Gastroesophageal sphincter (tissue), 4 donors: ENCODE data around the gene GPX4. TPM values are rescaled to one million over a fixed set of nuclear protein-coding genes. Genes with fewer than 3 reads are reported as not detected.

ENCODE experiments used
- ATAC-seq: fragments of 150-250 bp; one replicate; pipeline ENCODE4 v1.9.1; 2016; ENCODE audit warnings: mild to moderate bottlenecking, moderate library complexity
- H3K27ac ChIP-seq, 4 donors: fragments of 200-600 bp; sonication (generic) in 3 of 4; 1 replicate in 3 of 4; 2 replicates in 1 of 4; pipeline ENCODE4 v1.5.1; 2016 to 2019
- H3K27me3 ChIP-seq: fragments of 200-600 bp; sonication (generic); one replicate; pipeline ENCODE4 v1.5.1; 2019
- H3K36me3 ChIP-seq, 2 donors: fragments of 200-600 bp; sonication (generic); one replicate each; pipeline ENCODE4 v1.5.1; 2019; ENCODE audit warnings: control low read depth in 1 of 2
- H3K4me1 ChIP-seq, 3 donors: fragments of 200-600 bp; sonication (generic); 1 replicate in 2 of 3; 2 replicates in 1 of 3; pipeline ENCODE4 v1.5.1; 2016 to 2019; ENCODE audit warnings: control low read depth in 2 of 3
- H3K4me3 ChIP-seq, 2 donors: fragments of 200-600 bp; sonication (generic); one replicate each; pipeline ENCODE4 v1.5.1; 2019; ENCODE audit warnings: mild to moderate bottlenecking in 1 of 2, moderate library complexity in 1 of 2
- H3K9me3 ChIP-seq, 3 donors: fragments of 200-600 bp; sonication (generic); one replicate each; pipeline ENCODE4 v1.5.1; 2017 to 2019; ENCODE audit warnings: control low read depth in 2 of 3
- CTCF ChIP-seq, 4 experiments: fragments of 200-600 bp in 2 of 4; fragments of 450-650 bp in 2 of 4; sonication (generic) in 1 of 4; IDR thresholded peaks; one replicate each; pipeline ENCODE4 v1.5.1; 2017 to 2019; ENCODE audit warnings: antibody characterized with exemption in 4 of 4, mild to moderate bottlenecking in 2 of 4, moderate library complexity in 2 of 4
- EP300 ChIP-seq: sonication (generic); formaldehyde crosslinking; IDR thresholded peaks from one replicate; pipeline ENCODE4 v1.6.1; 2017; ENCODE audit warnings: antibody characterized with exemption, mild to moderate bottlenecking
- POLR2A ChIP-seq, 2 donors: fragments of 450-650 bp; IDR thresholded peaks; one replicate each; pipeline ENCODE4 v1.6.1; 2017; ENCODE audit warnings: antibody characterized with exemption in 2 of 2, mild to moderate bottlenecking in 2 of 2, moderate library complexity in 1 of 2
- POLR2AphosphoS5 ChIP-seq: sonication (generic); formaldehyde crosslinking; IDR thresholded peaks from one replicate; pipeline ENCODE4 v1.6.1; 2017; ENCODE audit warnings: antibody characterized with exemption
- WGBS, 2 donors: methylation state at CpG; one replicate each; pipeline ENCODE4 v1.1.5; 2018; ENCODE audit warnings: low coverage in 1 of 2; 5-methylcytosine and 5-hydroxymethylcytosine counted together
- total RNA-seq, 4 donors: library from RNA; depleted of rRNA; stranded (reverse); fragments of >200 nt; gene quantifications; one replicate each; pipeline ENCODE4 v1.1.0, GENCODE V29; 2016

The GPX4 gene
- total RNA-seq, 4 donors from 2014 or later, result 311 to 452 (median 349) TPM

- Histone ChIP-seq H3K9me3 (no peaks in the 10 kb centered on the region), H3K27me3 (no peaks in the 10 kb centered on the region), H3K4me1 (peaks cover 0 to 23% (median 8%) of the 10 kb centered on the region in 3 donors), H3K27ac (no peak overlapping the region), H3K4me3 (no peak overlapping the region), H3K36me3 (peaks cover 0 to 88% of the 10 kb centered on the region in 2 donors)
- WGBS, 2 donors, result 81 to 83% methylated on average over 1 to 8 of the region's 38 CpGs
- ATAC-seq, result no peak
- TF ChIP-seq EP300 (no peak), CTCF (IDR thresholded peaks at IDR 0.05) (no peak), POLR2AphosphoS5 (no peak), POLR2A (IDR thresholded peaks at IDR 0.05) (no peak)
These were observed 43.3 kb downstream of the GPX4 start for GRCh38 chr19:1146858-1147780.

GRCh38 chr19:1147934-1148549 lies 44.2 kb downstream of the GPX4 start:
- no peak overlapping the region for H3K4me3 ChIP-seq
- no peaks in the 10 kb centered on the region for H3K9me3 ChIP-seq
- no peak overlapping the region for H3K27ac ChIP-seq
- H3K36me3 ChIP-seq, result peaks cover 0 to 88% of the 10 kb centered on the region in 2 donors
- TF ChIP-seq CTCF (IDR thresholded peaks at IDR 0.05) (no peak), POLR2A (IDR thresholded peaks at IDR 0.05) (no peak), POLR2AphosphoS5 (no peak), EP300 (no peak)
- H3K4me1 ChIP-seq, result peaks cover 0 to 31% (median 14%) of the 10 kb centered on the region in 3 donors
- no peaks in the 10 kb centered on the region for H3K27me3 ChIP-seq
- no peak for ATAC-seq
- no CpG with 5 or more reads among the region's 15 CpGs for WGBS, 2 donors

DNA sequence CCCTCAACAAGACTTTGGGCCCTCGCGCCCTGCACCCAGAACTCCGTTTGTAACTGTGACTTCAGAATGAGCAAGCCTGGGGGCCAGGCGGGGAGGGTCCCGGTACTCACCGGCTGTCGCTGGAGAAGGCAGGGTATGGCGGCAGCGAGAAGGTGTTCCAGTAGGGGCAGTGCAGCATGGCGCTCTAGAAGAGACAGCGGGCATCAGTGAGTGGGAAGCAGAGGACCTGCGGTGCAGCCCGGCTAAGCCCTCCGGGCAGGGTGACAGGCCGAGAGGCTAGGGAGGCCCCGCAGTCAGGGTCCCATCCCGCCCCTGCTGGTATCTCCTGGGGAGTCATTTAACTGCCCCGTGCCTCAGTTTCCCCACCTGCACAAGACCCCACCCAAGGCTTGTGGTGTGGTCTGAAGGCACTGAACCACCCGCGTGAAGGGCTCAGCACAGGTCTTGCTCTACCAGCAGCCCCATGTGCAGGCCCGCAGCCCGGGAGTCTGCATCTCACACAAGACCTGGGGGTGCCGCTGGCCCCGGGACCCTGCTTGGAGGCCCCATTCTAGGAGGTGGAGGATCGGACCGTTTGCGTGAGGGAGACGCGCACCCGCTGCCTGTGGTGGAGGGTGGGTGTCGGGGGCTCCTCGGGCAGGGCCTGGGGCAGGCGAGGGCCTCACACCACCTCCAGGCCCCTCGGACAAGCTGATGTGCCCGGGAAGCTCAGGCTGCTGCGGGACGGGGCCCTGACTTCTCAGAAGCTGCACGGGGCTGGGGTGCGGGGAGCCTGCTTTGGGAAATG lies 45.7 kb downstream of the GPX4 start:
- Histone ChIP-seq H3K4me3 (no peak overlapping the region), H3K27ac (no peak overlapping the region), H3K9me3 (no peaks in the 10 kb centered on the region), H3K4me1 (peaks cover 0 to 44% (median 21%) of the 10 kb centered on the region in 3 donors), H3K36me3 (peaks cover 0 to 88% of the 10 kb centered on the region in 2 donors), H3K27me3 (no peaks in the 10 kb centered on the region)
- no peak for ATAC-seq
- whole genome bisulfite sequencing, 2 donors, result 100% methylated on average over 1 of the region's 39 CpGs; no CpG with 5 or more reads in 1 of the 2 donors
- TF ChIP-seq POLR2A (IDR thresholded peaks at IDR 0.05) (no peak), EP300 (no peak), POLR2AphosphoS5 (no peak), CTCF (IDR thresholded peaks at IDR 0.05) (no peak)

DNA sequence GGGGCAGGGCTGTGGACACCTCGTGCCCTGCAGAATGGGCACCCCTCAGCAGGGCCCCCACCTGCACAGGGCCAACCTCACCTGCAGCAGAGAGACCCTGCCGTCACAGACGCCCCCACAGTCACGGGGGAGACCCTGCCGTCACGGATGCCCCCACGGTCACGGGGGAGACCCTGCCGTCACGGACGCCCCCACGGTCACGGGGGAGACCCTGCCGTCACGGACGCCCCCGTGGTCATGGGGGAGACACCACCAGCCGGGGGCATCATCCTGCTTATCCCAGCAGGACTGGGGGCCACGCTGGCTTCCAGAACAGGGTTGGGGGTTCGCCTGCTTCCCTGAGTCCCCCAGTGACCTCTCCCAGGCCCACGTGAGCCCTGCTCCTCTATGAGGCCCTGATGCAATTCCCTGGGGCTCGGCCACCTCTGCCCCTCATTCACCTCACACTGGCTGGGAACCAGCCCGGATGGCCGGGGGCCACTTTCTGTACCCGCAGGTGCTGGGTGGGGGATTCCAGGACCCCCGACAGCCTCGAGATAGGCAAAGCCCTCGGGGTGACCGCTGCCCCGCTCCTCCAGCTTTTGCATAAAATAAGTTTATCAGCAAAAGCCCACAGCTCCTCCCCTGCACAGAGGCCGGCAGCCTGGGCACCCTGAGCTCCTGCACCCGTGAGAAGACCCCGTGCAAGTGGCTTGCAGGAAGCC lies 46.7 kb downstream of the GPX4 start:
- ATAC-seq, result no peak
- H3K4me1 ChIP-seq, result peaks cover 0 to 55% (median 29%) of the 10 kb centered on the region in 3 donors
- H3K27me3 ChIP-seq, result no peaks in the 10 kb centered on the region
- 81 to 82% methylated on average over 3 to 5 of the region's 33 CpGs for WGBS, 2 donors
- peak overlapping the region in 2 of 4 donors; percentile 67 to 73 for H3K27ac ChIP-seq
- TF ChIP-seq POLR2AphosphoS5 (no peak), POLR2A (IDR thresholded peaks at IDR 0.05) (no peak), CTCF (IDR thresholded peaks at IDR 0.05) (no peak)
- H3K36me3 ChIP-seq, result peaks cover 0 to 85% of the 10 kb centered on the region in 2 donors
- no peak overlapping the region for H3K4me3 ChIP-seq
- no peaks in the 10 kb centered on the region for H3K9me3 ChIP-seq
